ENCODE results near the gene FAM187B.

Gene FAM187B

DNA sequence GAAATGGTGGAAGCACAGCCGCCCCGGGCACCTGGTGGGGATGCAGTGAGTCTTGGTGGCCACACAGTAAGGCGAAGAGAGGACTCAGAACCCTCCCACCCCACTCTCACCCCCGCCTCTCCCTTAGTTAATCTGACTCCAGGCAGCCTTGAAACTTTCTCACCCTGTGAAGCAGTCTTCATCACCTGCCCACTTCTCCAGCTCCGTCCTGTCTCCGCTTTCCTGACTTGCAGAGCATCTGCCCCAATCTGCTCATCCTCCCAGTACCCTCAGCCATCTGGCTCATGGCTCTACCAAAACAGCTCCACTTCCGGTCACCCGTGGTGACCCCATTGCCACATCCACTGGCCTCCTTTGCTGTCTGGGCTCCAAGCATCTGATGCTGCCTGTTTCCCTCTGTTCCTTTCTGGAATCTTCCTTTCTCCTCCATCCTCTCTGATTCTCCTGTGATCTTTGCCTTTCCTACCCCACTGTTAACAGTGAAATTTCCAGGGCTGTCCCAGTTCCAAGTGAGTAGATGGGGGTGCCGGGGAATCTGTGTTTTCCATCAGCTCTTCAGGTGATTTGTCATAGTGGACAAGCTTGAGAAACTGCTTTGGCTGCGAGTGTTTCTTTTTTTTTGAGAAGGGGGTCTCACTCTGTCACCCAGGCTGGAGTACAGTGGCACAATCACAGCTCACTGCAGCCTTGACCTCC lies 44.6 kb upstream of the FAM187B start:
- TF ChIP-seq, protein P1, sequence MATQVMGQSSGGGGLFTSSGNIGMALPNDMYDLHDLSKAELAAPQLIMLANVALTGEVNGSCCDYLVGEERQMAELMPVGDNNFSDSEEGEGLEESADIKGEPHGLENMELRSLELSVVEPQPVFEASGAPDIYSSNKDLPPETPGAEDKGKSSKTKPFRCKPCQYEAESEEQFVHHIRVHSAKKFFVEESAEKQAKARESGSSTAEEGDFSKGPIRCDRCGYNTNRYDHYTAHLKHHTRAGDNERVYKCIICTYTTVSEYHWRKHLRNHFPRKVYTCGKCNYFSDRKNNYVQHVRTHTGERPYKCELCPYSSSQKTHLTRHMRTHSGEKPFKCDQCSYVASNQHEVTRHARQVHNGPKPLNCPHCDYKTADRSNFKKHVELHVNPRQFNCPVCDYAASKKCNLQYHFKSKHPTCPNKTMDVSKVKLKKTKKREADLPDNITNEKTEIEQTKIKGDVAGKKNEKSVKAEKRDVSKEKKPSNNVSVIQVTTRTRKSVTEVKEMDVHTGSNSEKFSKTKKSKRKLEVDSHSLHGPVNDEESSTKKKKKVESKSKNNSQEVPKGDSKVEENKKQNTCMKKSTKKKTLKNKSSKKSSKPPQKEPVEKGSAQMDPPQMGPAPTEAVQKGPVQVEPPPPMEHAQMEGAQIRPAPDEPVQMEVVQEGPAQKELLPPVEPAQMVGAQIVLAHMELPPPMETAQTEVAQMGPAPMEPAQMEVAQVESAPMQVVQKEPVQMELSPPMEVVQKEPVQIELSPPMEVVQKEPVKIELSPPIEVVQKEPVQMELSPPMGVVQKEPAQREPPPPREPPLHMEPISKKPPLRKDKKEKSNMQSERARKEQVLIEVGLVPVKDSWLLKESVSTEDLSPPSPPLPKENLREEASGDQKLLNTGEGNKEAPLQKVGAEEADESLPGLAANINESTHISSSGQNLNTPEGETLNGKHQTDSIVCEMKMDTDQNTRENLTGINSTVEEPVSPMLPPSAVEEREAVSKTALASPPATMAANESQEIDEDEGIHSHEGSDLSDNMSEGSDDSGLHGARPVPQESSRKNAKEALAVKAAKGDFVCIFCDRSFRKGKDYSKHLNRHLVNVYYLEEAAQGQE (IDR thresholded peaks at IDR 0.05; ENCODE audit: insufficient read depth in 1 of 2, low read depth in 2 of 2, low read length in 2 of 2): no peak
- TF ChIP-seq SIN3A (IDR thresholded peaks at IDR 0.05; ENCODE audit: borderline replicate concordance, insufficient read depth, low read length): no peak
- no peak for TF ChIP-seq POLR2AphosphoS5 (IDR thresholded peaks at IDR 0.05; ENCODE audit: low read depth, low read length)

DNA sequence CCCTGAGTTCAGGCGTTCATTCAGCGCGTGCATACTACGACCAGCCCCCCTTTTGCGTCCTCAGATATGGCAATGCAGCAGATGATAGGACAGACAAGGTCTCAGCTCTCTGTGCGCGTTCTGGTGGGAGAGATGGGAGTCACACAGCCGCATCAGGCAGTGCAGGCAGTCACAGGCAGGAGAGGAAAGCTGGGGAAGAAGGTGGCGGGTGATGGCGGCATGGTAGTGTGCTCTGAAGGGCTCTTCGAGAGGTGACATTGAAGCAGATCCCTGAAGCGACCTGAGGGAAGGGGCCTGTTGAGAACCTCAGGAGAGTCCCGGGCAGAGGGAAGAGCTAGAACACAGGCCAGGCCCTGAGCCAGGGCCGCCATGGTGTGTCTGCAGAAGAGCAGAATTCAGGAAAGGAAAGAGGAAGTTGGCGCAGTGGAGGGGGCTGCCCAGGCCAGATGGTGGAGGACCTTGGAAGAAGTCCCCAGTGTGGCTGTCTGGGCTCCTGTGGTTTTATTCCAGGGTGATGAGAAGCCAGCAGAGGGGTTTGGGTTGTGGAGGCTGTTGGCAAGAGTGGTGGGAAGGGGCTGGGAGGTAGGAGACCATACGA lies 43.7 kb upstream of the FAM187B start:
- no peak for TF ChIP-seq SIN3A (IDR thresholded peaks at IDR 0.05; ENCODE audit: borderline replicate concordance, insufficient read depth, low read length)
- TF ChIP-seq POLR2AphosphoS5 (IDR thresholded peaks at IDR 0.05; ENCODE audit: low read depth, low read length): no peak
- no peak for TF ChIP-seq FOXP2 (optimal IDR thresholded peaks at IDR 0.05; ENCODE audit: borderline replicate concordance, extremely low read depth, extremely low read length, insufficient read depth)
- TF ChIP-seq, protein P1 (IDR thresholded peaks at IDR 0.05; ENCODE audit: insufficient read depth in 1 of 2, low read depth in 2 of 2, low read length in 2 of 2): no peak
- TF ChIP-seq TAF1 (IDR thresholded peaks at IDR 0.05; ENCODE audit: borderline replicate concordance, insufficient read depth, low read length): no peak

DNA sequence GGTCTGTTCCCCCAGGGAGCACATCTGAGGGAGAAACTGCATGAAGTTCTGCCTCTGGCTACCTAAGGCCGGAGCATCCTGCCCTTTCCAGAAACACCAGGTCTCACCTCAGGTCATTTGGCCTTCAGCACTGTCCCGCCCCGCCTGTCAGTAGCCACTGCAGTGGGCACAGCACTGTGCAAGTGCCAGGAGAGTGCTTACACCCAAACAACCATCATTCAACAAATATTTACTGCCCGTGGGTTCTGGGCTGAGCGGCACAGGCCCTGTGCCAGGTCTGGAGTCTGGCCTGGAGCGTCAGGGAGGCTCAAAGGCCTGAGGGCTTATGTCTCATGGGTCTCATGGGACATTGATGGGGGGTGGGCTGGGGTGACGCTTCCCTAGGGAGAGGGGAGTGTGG lies 43.0 kb upstream of the FAM187B start:
- TF ChIP-seq POLR2AphosphoS5 (IDR thresholded peaks at IDR 0.05; ENCODE audit: low read depth, low read length) (no peak), TAF1 (IDR thresholded peaks at IDR 0.05; ENCODE audit: borderline replicate concordance, insufficient read depth, low read length) (no peak), FOXP2 (optimal IDR thresholded peaks at IDR 0.05; ENCODE audit: borderline replicate concordance, extremely low read depth, extremely low read length, insufficient read depth) (no peak), SIN3A (IDR thresholded peaks at IDR 0.05; ENCODE audit: borderline replicate concordance, insufficient read depth, low read length) (no peak)
- TF ChIP-seq, protein P1 (IDR thresholded peaks at IDR 0.05; ENCODE audit: insufficient read depth in 1 of 2, low read depth in 2 of 2, low read length in 2 of 2): no peak

DNA sequence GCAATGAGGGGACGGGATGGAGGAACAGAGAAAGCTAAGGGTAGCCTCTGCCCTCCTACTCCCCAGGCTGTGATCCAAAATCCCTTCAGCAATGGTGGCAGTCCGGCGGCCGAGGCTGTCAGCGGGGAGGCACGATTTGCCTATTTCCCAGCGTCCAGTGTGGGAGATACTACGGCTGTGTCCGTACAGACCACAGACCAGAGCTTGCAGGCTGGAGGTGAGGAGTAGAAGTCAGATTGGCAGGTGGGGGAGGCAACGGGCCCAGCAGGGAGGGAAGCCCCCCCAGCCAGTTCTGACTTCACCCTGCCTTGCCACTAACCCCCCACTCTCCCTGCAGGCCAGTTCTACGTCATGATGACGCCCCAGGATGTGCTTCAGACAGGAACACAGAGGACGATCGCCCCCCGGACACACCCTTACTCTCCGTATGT lies 41.9 kb upstream of the FAM187B start:
- TF ChIP-seq SIN3A (IDR thresholded peaks at IDR 0.05; ENCODE audit: borderline replicate concordance, insufficient read depth, low read length) (no peak), TAF1 (IDR thresholded peaks at IDR 0.05; ENCODE audit: borderline replicate concordance, insufficient read depth, low read length) (no peak), POLR2AphosphoS5 (IDR thresholded peaks at IDR 0.05; ENCODE audit: low read depth, low read length) (no peak), FOXP2 (optimal IDR thresholded peaks at IDR 0.05; ENCODE audit: borderline replicate concordance, extremely low read depth, extremely low read length, insufficient read depth) (no peak)
- TF ChIP-seq, protein P1 (IDR thresholded peaks at IDR 0.05; ENCODE audit: insufficient read depth in 1 of 2, low read depth in 2 of 2, low read length in 2 of 2): no peak
